Transverse colon (tissue), 4 donors: ENCODE measurements around the gene SLC35F5.

Experiments
- EP300 ChIP-seq: sonication (generic); formaldehyde crosslinking; IDR thresholded peaks from one replicate; pipeline ENCODE4 v1.6.1; 2017; ENCODE audit warnings: antibody characterized with exemption, low read depth
- POLR2A ChIP-seq: fragments of 450-650 bp; IDR thresholded peaks from one replicate; pipeline ENCODE4 v1.6.1; 2016; ENCODE audit warnings: antibody characterized with exemption, mild to moderate bottlenecking, moderate library complexity
- POLR2AphosphoS5 ChIP-seq, 3 donors: sonication (generic); formaldehyde crosslinking; IDR thresholded peaks; one replicate each; pipeline ENCODE4 v1.6.1; 2016; ENCODE audit warnings: antibody characterized with exemption in 3 of 3
- TF ChIP-seq, protein P1 (sequence below), 5 experiments: fragments of 200-600 bp in 3 of 5; fragments of 450-650 bp in 2 of 5; sonication (generic) in 3 of 5; IDR thresholded peaks; 1 replicate in 2 of 5; 2 replicates in 3 of 5; pipeline ENCODE4 v1.5.1; 2016 to 2017; ENCODE audit warnings: antibody characterized with exemption in 5 of 5, inconsistent platforms in 3 of 5, mild to moderate bottlenecking in 2 of 5, moderate library complexity in 1 of 5

DNA sequence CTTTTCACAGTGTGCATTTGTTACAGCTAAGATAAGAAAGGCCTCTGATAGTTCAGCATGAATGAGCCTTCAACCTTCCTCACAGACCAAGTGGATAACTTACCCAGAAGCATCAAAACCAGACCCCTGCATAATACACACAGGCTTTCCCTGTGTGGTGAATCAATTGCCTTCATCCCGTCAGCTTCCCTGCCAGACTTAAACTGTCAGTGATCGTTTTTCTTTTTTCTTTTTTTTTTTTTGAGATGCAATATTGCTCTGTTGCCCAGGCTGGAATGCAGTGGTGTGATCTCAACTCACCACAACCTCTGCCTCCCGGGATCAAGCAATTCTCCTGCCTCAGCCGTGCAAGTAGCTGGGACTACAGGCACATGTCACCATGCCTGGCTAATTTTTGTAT, 20.5 kb upstream of the SLC35F5 start:
- TF ChIP-seq, protein P1, sequence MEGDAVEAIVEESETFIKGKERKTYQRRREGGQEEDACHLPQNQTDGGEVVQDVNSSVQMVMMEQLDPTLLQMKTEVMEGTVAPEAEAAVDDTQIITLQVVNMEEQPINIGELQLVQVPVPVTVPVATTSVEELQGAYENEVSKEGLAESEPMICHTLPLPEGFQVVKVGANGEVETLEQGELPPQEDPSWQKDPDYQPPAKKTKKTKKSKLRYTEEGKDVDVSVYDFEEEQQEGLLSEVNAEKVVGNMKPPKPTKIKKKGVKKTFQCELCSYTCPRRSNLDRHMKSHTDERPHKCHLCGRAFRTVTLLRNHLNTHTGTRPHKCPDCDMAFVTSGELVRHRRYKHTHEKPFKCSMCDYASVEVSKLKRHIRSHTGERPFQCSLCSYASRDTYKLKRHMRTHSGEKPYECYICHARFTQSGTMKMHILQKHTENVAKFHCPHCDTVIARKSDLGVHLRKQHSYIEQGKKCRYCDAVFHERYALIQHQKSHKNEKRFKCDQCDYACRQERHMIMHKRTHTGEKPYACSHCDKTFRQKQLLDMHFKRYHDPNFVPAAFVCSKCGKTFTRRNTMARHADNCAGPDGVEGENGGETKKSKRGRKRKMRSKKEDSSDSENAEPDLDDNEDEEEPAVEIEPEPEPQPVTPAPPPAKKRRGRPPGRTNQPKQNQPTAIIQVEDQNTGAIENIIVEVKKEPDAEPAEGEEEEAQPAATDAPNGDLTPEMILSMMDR (IDR thresholded peaks at IDR 0.05): no peak
- no peak for TF ChIP-seq POLR2A
- no peak for TF ChIP-seq EP300
- TF ChIP-seq POLR2AphosphoS5 (IDR thresholded peaks at IDR 0.05): no peak
